ENCODE data around the gene MYF6. TPM values are rescaled to one million over a fixed set of nuclear protein-coding genes. Genes with fewer than 3 reads are reported as not detected.

Gene MYF6
- total RNA-seq, 3 donors from 2014 or later = not detected

- H3K36me3 ChIP-seq (ENCODE audit: low read depth) = no peaks in the 10 kb centered on the region
- intact Hi-C loops (cut with DNase I, micrococcal nuclease) = no loop called here
- H3K4me3 ChIP-seq = no peak overlapping the region
- no peaks in the 10 kb centered on the region for H3K9me3 ChIP-seq
- TF ChIP-seq, protein P1, sequence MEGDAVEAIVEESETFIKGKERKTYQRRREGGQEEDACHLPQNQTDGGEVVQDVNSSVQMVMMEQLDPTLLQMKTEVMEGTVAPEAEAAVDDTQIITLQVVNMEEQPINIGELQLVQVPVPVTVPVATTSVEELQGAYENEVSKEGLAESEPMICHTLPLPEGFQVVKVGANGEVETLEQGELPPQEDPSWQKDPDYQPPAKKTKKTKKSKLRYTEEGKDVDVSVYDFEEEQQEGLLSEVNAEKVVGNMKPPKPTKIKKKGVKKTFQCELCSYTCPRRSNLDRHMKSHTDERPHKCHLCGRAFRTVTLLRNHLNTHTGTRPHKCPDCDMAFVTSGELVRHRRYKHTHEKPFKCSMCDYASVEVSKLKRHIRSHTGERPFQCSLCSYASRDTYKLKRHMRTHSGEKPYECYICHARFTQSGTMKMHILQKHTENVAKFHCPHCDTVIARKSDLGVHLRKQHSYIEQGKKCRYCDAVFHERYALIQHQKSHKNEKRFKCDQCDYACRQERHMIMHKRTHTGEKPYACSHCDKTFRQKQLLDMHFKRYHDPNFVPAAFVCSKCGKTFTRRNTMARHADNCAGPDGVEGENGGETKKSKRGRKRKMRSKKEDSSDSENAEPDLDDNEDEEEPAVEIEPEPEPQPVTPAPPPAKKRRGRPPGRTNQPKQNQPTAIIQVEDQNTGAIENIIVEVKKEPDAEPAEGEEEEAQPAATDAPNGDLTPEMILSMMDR (IDR thresholded peaks at IDR 0.05) = no peak
- ATAC-seq (no peak), DNase-seq (peak in 1 of 3 donors; percentile 33)
- H3K4me1 ChIP-seq (ENCODE audit: low read depth) = no peaks in the 10 kb centered on the region
These were observed 410 bp downstream of the MYF6 start for GRCh38 chr12:80707830-80708258.

GRCh38 chr12:80708259-80708974, 983 bp downstream of the MYF6 start:
- Histone ChIP-seq H3K36me3 (ENCODE audit: low read depth) (no peaks in the 10 kb centered on the region), H3K4me3 (no peak overlapping the region), H3K9me3 (no peaks in the 10 kb centered on the region), H3K4me1 (ENCODE audit: low read depth) (no peaks in the 10 kb centered on the region)
- ATAC-seq (no peak), DNase-seq (no peak)
- intact Hi-C loops (cut with DNase I, micrococcal nuclease) = no loop called here
- TF ChIP-seq, protein P1 (IDR thresholded peaks at IDR 0.05) = no peak

GRCh38 chr12:80708975-80709328, 1.5 kb downstream of the MYF6 start:
- Histone ChIP-seq H3K36me3 (ENCODE audit: low read depth) (no peaks in the 10 kb centered on the region), H3K9me3 (no peaks in the 10 kb centered on the region), H3K4me3 (no peak overlapping the region), H3K4me1 (ENCODE audit: low read depth) (no peaks in the 10 kb centered on the region)
- TF ChIP-seq, protein P1 (IDR thresholded peaks at IDR 0.05) = no peak
- ATAC-seq (no peak), DNase-seq (no peak)
- intact Hi-C loops (cut with DNase I, micrococcal nuclease) = no loop called here

DNA sequence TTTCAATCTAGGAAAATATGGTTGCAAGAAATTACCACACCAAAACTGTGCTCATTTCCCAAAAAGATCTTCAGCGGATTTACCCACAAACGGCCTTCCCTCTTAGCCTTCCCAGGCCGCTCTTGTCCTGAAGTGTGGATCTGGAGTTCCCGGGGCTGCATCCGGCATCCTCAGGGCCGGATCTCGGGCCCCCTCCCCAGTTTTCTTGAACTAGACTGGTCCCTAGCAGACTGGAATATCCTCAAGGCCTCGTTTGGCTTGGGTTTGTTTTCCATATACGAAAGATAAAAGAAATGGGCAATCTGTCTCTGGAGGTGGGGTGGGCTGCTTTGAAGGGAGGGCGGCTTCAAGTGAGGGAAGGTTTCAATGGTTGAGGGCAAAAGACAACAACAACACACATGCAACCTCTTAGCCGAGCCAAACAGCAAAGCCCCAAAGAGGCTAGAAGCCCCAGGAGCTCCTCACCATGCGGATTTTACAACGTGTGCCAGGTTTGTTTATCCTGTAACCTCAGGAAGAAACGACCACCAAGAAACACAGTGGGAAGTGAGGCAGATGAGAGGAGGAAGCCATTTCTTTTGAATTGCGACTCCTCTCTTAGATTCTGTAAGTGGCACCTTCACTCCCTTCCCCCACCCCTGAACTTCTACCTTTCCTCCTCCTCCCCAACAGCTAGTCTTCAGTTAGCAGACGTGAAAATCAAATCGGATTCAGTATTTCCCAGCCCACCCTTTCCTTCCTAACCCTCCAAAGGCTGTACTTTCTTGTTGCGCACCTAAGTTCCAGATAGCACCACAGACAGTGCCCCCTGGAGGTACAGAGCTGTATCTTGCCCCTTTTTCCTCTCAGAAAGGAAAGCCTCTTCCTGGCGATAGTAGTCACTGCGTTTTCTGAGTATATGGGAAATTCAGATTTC, 2.6 kb downstream of the MYF6 start:
- ATAC-seq = no peak
- intact Hi-C loops (cut with DNase I, micrococcal nuclease) = no loop called here
- DNase-seq = no peak
- Histone ChIP-seq H3K4me3 (no peak overlapping the region), H3K36me3 (ENCODE audit: low read depth) (no peaks in the 10 kb centered on the region), H3K9me3 (no peaks in the 10 kb centered on the region), H3K4me1 (ENCODE audit: low read depth) (no peaks in the 10 kb centered on the region)
- TF ChIP-seq, protein P1 (IDR thresholded peaks at IDR 0.05) = no peak

DNA sequence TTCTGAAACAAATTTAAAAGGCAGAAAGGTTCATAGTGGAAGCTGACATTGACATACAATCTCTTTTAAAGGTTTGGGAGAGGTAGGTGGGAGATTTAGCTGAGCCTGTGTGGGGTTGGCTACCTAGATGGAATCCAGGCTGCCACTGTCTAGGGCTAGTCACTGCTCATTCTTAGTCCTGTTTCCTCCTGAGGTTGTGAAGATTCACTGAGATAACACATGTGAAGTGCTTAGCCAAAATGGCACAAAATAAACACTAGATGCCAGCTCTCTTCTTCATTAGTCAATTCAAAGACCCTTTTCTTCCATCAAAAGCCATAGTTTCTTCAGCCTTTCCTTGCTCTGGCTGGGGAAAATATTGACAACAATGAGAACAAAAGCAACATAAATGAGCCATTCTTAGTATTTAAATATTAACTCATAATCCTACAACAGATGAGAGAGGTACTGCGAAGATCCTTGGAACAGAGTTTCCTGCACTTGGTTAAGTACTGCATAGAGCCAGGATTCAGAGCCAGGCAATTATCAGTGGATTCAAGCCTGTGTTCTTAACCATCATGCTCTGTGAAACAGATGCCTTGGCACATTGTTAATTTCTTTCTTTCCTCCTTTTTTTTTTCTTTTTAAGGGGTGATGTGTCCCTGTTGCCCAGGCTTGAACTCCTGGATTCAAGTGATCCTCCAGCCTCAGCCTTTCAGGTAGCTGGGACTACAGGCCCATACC, 3.5 kb downstream of the MYF6 start:
- intact Hi-C loops (cut with DNase I, micrococcal nuclease) = no loop called here
- H3K9me3 ChIP-seq = no peaks in the 10 kb centered on the region
- H3K4me1 ChIP-seq (ENCODE audit: low read depth) = no peaks in the 10 kb centered on the region
- ATAC-seq = no peak
- DNase-seq = no peak
- TF ChIP-seq, protein P1 (IDR thresholded peaks at IDR 0.05) = no peak
- no peak overlapping the region for H3K4me3 ChIP-seq
- H3K36me3 ChIP-seq (ENCODE audit: low read depth) = no peaks in the 10 kb centered on the region

Measured in mucosa of descending colon (tissue), 3 donors.